HG03521 (cell line): Measurements from ENCODE around the gene EXOC6B.
"Not testable (repeated sequence)": the region's sequence is repeated elsewhere in the genome, so short reads cannot be mapped to it uniquely, and the experiment has no call there.

Source experiments
- ATAC-seq: cut with Tn5 transposase; IDR thresholded peaks from one replicate; pipeline ENCODE4 v1.9.1; 2021; ENCODE audit warnings: mild to moderate bottlenecking, moderate library complexity; ENCODE audit not compliant: unreplicated experiment

EXOC6B gene

DNA sequence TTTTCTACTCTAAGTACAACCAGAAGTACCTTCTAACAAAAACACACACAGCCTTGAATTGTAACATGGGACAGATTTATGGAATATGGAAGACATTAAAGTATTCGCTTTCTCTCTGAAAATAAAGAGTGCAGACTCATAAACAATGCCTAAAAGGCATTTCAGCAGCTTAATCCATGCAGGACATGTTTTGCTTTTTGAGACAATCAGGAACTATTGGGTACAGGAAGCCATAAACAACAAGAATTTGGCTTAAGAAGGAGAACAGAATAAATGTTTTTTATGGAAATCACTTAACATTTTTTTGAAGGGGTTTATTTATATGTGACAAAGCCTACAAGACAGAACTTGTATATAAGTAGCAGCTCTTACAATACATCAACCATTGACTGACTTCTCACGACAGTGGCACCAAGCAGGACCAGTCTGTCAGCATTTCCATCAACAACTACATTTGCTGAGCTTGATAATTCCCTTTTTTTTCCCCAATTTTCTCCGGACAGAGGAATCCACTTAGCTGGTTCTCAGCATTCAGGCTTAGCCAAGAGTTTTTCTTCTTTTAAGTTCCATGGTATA lies 140.1 kb downstream of the EXOC6B start:
- no peak for ATAC-seq

DNA sequence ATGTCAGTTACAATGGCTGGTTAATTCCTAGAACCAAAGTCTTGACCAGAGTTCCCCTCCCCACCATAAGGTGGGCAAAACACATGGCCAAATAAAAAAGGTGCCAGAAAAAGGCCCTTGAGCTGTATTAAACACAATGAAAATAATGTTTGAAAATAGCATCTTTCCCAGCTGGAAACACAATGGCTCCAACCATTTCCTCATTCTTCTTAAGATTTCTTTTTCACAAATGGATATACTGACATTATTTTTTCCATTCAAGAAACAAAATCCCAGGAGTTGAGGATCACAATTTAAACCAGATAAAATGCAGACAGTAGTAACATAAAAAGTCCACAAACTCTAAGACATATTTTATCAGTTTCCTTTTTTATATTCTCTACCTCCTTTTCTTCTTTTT lies 143.8 kb downstream of the EXOC6B start:
- ATAC-seq = no peak

DNA sequence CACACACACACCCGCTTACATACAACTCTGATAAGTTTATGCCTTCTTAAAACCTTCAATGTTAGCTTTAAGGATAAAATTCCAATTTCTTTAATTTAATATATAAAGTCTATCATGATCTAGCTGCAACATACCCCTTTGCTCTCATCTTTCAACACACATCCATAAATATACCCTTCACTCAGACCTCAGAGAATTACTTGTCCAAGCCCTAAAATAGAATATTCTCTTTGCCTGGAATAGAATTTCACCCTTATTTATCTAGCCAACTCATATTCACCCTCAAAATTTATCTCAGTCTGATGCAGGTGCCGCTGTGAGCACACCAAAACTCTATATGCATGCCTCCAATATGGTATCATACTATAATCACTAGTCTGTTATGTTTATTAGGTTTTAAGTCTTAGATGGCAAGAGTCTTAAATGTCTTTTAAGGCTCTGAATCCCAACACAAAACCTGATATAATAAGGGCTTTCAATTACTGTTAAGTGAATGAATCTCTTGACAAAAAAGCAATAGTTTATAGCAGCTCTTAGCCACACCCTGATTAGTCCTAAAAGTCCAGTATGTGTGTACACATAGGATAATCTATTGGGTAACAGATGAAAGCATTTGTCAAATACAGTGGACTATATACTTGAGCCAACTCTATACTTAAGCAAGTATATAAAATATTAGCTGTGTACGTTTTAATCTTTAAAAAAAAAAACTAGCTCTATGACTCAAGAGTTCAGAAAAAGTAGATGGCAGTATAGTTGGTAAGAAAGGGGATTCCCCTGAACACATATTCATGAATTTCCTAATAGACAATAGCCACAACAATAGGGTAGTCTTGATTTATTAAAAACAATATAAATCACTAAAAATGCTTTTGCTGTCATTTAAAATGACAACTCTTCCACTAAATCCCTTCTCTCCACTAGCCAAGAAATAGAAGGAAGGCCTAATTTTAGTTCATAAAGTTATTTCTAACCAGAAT lies 144.5 kb downstream of the EXOC6B start:
- ATAC-seq = no peak

DNA sequence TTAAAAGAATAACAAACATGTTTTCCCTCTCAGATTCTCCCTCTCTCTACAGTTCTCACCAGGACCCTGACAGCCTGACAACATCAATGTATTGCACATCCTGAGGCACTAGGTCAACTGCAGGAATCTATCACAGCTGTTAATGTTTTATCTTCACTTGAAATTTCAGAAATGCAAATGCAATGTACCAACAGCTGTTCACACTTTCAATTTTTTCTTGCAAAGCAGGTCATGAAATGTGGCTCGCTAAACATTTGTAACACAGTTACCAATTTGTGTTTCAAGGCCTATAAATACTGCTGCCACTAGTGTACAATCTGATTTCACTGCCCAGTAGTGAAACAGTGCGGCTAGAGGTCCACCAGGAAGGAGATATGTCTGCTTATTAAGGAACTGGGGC lies 147.8 kb downstream of the EXOC6B start:
- ATAC-seq = peak; percentile 72

DNA sequence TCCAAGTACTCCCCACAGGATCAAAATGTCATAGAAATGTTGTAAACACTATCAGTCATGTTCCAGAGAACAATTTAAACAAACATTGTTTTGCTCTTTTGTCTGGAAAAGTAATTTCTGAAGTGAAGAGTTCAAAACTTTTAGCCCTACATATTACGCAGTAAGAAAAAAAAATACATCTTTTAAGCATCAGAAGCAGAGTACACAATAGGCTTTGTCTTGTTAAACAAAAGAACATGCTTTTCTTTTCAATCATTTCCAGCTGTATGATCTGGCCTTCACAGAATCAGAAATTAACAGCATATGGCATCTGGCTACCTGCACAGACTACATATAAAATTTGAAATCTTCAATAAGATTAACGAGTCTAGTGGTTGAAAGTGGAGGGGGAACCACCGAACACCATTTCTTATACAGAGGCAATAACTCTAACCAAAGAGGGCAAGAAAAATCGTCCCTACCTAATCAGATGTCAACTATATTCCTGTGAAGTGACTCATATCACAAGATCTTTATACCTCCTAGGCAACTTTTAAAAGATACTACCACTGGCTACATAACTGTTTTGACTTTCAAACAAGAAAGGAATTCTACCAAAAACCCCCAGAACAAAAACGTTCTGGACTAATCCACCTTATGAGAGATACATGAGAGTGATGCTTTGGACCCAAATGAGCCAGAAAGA lies 149.3 kb downstream of the EXOC6B start:
- ATAC-seq = no peak

DNA sequence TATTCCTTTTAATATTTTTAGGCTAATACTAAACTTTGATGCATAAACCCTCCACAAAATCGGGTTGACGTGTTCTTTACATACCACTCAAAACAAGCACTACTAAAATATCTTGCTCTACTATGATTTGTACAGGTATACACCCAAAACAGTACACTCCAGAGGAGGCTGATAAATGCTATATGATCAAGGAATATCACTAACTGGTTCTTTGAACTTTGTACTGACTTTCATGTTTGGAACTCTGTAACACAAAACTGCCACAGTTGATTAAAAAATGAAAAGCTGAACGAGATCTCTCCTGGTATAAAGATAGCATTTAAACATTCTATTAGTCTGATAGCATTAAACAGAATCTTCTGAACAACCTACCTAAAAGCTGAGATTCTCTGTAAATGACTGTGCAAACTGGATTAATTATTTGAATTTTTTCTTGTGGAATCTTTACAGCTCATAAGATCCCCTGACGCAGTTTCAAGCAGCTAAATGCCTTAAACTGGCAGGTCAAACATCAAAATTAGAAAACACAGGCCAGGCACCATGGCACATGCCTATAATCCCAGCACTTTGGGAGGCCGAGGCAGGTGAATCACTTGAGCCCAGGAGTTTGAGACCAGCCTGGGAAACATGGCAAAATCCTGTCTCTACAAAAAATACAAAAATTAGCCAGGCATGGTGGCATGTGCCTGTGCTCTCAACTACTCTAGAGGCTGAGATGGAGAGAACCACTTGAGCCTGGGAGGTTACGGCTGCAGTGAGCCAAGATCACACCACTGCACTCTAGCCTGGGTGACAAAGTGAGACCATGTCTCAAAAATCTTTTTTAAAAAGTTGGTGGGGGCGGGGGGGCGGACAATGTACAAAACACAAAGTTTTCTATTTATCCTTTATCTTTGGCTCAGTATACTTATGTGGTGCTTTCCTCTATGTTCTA lies 150.6 kb downstream of the EXOC6B start:
- no peak for ATAC-seq

DNA sequence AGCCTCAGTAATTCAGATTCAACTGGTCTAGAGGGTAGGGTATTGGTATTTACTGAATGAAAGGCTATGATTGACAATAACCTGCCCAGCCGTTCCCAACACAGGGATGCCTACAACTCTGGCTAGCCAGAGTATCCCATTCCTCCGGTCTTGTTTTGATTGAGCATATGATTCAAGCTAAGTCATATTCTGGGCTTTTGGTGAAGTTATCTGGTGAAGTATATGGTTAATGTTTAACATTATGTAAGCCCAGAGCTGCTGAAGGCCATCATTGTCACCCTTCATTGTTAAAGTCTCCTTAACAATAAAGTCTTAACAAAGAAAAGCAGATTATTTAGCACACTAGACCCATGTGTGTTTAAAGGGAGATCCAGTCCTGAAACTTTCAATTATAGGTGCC lies 152.6 kb downstream of the EXOC6B start:
- no peak for ATAC-seq

DNA sequence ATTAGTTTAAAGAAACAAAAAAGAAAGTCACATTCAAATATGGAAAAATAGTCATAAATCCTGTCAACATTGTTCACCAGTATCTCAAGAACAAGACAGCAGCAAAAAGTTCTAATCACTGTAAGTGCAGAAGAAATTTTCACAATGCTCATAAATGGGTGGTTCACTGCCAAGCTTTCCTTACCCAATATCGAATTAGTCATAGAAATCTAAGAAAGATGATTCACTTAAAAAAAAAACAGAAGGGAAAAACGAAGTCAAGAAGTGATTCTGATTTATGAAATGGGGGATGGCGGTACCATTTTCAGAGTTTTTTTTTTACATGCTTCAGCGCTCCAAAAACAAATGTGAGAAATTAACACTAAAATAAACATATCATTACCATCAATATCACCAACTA lies 156.7 kb downstream of the EXOC6B start:
- ATAC-seq = no peak

DNA sequence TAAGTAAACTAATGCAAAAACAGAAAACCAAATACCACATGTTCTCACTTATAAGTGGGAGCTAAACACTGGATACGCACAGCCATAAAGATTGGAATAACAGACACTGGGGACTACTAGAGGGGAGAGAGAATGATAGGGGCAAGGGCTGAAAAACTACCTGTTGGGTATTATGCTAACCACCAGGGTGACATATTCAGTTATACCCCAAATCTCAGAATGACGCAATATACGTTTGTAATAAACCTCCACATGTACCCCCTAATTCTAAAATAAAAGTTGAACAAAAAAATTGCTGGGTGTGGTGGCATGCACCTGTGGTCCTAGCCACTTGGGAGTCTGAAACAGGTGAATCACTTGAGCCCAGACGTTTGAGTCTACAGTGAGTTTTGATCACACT lies 157.2 kb downstream of the EXOC6B start:
- no peak for ATAC-seq

DNA sequence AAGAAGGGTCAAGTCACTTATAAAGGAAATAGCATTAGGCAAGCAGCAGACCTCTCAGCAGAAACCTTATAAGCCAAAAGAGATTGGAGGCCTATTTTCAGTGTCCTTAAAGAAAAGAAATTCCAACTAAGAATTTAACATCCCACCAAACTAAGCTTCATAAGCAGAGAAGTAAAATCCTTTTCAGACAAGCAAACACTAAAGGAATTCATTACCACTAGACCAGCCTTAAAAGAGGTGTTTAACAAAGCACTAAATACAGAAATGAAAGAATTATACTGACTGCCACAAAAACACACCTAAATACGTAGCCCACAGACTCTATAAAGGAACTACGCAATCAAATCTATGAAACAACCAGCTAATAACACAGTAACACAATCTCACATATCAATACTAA lies 160.4 kb downstream of the EXOC6B start:
- no peak for ATAC-seq

DNA sequence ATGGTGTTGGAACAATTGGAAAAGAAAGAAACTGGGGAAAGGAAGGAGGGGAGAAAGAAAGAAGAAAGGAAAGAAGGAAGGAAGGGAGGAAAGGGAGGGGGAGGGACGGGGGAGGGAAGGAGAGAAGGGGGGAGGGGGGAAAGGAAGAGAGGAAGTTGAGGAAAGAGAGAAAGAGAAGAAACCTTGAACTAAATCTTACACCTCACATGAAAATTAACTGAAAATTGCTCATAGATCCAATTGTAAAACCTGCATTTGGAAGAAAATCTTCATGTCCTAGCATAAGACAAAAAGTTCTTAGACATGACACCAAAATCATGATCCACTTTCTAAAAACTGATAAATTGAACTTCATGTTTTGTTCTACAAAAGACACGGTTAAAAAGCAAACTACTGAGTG lies 163.8 kb downstream of the EXOC6B start:
- no peak for ATAC-seq

DNA sequence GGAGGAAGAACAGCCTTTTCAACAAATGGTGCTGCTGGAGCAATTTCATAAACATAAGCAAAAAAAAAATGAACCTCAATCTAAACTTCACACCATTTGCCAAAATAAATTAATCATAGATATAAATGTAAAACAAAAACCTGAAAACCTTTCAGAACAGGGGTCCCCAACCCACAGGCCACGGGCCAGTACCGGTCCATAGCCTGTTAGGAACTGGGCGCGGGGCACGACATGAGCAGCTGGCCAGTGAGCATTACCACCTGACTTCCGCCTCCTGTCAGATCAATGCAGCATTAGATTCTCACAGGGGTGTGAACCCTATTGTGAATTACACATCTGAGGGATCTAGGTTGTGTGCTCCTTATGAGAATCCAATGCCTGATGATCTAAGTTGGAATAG lies 176.0 kb downstream of the EXOC6B start:
- ATAC-seq = no peak

DNA sequence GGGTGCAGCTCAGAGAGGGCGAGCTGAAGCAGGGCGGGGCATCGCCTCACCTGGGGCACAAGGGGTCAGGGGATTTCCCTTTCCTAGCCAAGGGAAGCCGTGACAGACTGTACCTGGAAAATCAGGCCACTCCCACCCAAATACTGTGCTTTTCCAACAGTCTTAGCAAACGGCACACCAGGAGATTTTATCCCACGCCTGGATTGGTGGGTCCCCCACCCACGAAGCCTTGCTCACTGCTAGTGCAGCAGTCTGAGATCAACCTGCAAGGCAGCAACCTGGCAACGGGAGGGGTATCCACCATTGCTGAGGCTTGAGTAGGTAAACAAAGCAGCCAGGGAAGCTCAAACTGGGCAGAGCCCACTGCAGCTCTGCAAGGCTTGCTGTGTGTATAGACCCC lies 184.6 kb downstream of the EXOC6B start:
- ATAC-seq = not testable (repeated sequence)

DNA sequence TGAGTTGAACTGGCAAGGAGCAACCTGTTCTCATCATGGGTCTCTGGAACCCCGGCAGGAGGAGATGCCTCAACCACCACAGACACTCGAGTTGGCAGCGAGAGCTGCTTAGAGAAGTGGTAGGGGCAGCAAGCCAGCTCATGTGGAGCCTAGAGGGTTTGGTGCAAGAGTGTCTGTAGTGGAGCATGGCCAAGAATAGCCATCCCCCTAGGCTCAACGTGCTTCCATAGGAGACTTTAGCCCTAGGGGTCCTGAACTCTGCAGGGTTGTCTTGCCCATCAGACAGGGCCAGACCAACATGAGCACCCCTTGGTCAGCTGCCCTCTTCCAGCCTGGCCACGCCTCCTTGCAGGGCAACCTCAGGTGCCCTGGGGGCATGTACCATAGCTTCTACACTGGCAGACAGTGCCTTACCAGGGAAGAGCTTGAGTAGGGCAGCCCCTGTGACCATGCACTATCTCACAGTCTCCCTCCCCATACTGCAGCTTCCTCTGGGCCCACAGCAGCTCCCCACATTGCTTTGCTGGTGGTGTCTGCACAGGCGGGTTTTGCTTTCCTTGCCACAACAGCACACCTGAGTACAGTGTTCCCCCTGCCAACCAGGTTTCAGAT lies 187.1 kb downstream of the EXOC6B start:
- no peak for ATAC-seq

DNA sequence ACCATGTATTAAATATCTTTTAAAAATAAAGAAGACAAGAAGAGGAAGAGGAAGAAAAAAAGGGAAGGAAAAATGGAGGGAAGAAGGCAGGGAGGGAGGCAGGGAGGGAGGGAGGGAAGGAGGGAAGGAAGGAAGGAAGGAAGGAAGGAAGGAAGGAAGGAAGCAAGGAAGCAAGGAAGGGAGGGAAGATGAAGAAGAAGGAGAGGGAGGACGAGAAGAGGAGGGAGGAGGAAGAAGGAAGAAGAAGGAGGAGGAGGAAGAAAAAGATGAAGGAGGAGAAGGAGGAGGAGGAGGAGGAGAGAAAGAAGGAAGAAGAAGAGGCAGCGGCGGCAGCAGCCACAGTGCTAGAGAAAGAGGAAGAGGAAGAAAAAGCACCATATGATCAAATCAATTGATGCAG lies 189.6 kb downstream of the EXOC6B start:
- ATAC-seq = no peak

DNA sequence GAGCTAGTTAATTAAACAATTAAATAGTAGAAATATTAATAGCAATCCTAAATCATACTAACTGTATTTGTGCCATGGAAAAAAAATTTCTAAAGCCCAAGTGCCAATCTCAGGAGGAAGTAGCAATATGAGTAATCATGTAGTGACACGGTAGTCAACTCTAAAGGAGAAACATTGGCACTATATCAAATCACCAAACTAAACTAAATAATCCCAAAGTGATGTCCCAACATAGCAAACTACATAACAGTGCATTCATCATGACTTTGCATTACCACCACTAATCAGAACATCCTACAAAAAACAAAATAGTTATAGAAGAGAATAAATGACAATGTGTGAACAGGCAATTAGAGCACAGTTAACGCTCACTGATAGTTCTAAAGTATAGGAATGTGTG lies 195.1 kb downstream of the EXOC6B start:
- no peak for ATAC-seq

DNA sequence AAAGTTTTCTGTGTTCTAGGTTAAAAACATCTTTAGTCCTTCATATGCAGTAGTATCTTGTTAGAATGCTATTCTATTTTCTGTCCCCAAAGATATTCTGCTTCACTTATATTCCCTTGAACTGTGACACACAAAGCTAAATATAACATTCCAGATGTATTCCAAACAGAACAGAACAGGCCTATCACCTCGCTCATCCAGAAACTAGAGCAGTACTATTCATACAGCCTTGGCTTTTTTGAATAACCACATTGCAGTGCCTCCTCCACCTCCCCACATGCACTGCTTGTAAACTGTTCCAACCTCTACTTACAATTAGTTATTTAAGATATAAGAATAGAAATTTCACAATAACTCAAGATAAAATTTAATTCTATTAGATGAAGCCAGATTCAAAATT lies 196.8 kb downstream of the EXOC6B start:
- no peak for ATAC-seq

DNA sequence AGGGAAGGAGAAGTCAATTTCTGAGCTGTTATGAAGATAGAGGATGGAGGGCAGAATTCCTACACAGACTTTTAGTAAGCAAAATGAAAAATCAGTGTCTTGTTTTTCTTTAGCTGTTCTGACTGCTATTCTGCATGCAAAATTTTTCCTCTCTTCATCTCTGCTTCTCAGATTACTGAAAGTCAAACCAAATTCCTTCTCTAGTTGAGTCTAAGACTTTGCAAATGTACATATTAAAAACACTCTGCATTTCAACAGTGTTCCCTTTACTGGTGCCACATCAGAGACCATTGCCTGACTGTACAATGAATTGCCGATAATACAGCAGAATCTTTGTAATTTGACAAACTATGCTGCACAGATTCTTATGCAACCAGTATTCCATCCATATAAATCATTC lies 198.8 kb downstream of the EXOC6B start:
- ATAC-seq = no peak

DNA sequence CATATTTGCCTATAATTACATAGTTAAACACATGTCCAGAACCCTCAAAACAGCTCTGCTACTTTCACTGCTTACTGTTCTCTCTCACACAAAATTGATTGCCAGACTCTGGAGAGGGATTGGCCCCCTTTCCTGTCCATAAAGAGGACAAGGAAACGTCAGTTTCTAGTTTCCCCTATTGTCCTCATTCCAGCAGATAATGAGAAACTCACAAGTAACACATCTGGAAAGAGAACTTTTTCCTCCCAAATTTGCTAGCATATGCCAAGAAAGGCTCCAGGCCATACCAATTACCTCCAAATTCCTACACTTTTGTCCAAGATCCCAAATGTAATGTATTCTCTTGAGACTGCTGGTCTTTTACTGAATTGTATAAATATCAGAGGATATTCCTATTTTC lies 200.5 kb downstream of the EXOC6B start:
- ATAC-seq = no peak

DNA sequence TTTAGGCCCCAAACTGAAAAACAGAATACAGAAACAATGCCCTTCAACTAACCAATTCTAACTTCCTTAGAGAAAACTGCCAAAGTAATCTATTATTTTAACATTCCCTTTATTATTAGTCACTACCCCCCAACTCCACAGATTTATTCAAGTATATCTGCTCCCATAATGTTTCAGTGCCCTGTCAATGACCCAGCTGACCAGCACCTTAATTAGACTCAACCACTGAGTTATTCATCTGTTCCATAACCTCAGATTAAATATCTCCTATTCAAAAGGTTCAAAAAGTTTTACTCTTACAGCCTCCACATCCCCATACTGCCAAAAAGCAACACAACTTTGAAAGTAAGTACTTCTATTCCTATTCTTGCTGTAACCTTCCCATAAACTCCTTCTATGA lies 202.4 kb downstream of the EXOC6B start:
- ATAC-seq = no peak
